Omental fat pad (tissue), 4 donors: Measurements from ENCODE around the gene IL32. TPM values are rescaled to one million over a fixed set of nuclear protein-coding genes. Genes with fewer than 3 reads are reported as not detected.

Source experiments
- ATAC-seq: fragments of 150-250 bp; one replicate; pipeline ENCODE4 v1.9.1; 2016; ENCODE audit warnings: mild to moderate bottlenecking, moderate library complexity; ENCODE audit not compliant: low FRiP score
- DNase-seq: peaks from one replicate; pipeline ENCODE4 v3.0.0-alpha.2; 2019; ENCODE audit warnings: low spot score
- CTCF ChIP-seq, 3 donors: fragments of 450-650 bp; IDR thresholded peaks; one replicate each; pipeline ENCODE4 v1.5.1; 2016 to 2017; ENCODE audit warnings: antibody characterized with exemption in 3 of 3, mild to moderate bottlenecking in 3 of 3, moderate library complexity in 2 of 3
- total RNA-seq, 4 donors: library from RNA; depleted of rRNA; stranded (reverse); fragments of >200 nt; gene quantifications; one replicate each; pipeline ENCODE4 v1.1.0, GENCODE V29; 2016

IL32 gene
- total RNA-seq, 4 donors from 2014 or later = 16.5 to 73.0 (median 25.6) TPM

GRCh38 chr16:3020604-3021448 is 44.6 kb upstream of the IL32 start:
- no peak for TF ChIP-seq CTCF (IDR thresholded peaks at IDR 0.05)
- peak; percentile 52 for ATAC-seq
- DNase-seq = peak; percentile 68

- no peak for TF ChIP-seq CTCF (IDR thresholded peaks at IDR 0.05)
- DNase-seq (peak; percentile 54), ATAC-seq (peak; percentile 41)
Measured at GRCh38 chr16:3021449-3022207, 43.8 kb upstream of the IL32 start.

- peak; percentile 33 for ATAC-seq
- no peak for TF ChIP-seq CTCF (IDR thresholded peaks at IDR 0.05)
- DNase-seq = peak; percentile 82
Measured at GRCh38 chr16:3022208-3022683, 43.2 kb upstream of the IL32 start.

GRCh38 chr16:3022684-3023414 is 42.6 kb upstream of the IL32 start:
- no peak for ATAC-seq
- no peak for TF ChIP-seq CTCF (IDR thresholded peaks at IDR 0.05)
- DNase-seq = no peak

- TF ChIP-seq CTCF (IDR thresholded peaks at IDR 0.05) = no peak
- DNase-seq (peak; percentile 35), ATAC-seq (no peak)
Measured at GRCh38 chr16:3023415-3023668, 42.1 kb upstream of the IL32 start.

- DNase-seq (peak; percentile 90), ATAC-seq (peak; percentile 46)
- TF ChIP-seq CTCF (IDR thresholded peaks at IDR 0.05) = no peak
Measured at GRCh38 chr16:3023669-3024478, 41.6 kb upstream of the IL32 start, which contains the start of the genes HCFC1R1 and THOC6. TSS of gene HCFC1R1 (minus strand) at chr16:3023942. CDS start at chr16:3023941, 1 bp downstream. TSS of gene THOC6 (plus strand) at chr16:3024035. CDS start at chr16:3024327, 292 bp downstream.
